SU-DHL-6 (cell line): ENCODE measurements around the gene REEP5.

ENCODE experiments used
- H2AFZ ChIP-seq: fragments of 200-600 bp; sonication (generic); 2 replicates; pipeline ENCODE4 v1.6.1; 2014; ENCODE audit warnings: low read depth, mild to moderate bottlenecking, moderate library complexity, mixed read lengths, antibody characterized with exemption, low read length; ENCODE audit not compliant: severe bottlenecking
- H3F3A ChIP-seq: fragments of 200-600 bp; shearing (Covaris generic); 2 replicates; pipeline ENCODE4 v1.6.0; 2016; ENCODE audit warnings: antibody characterized with exemption, mild to moderate bottlenecking; ENCODE audit not compliant: insufficient read depth
- H3K27ac ChIP-seq: fragments of 200-600 bp; sonication (generic); 2 replicates; pipeline ENCODE4 v1.5.1; 2016; ENCODE audit warnings: low read depth, mild to moderate bottlenecking, low read length, moderate library complexity, mixed read lengths
- H3K27me3 ChIP-seq: fragments of 200-600 bp; sonication (generic), shearing (Covaris generic); 2 replicates; pipeline ENCODE4 v1.6.0; 2014; ENCODE audit warnings: mild to moderate bottlenecking, low read length
- H3K36me3 ChIP-seq: fragments of 200-600 bp; sonication (generic); 2 replicates; pipeline ENCODE4 v1.6.1; 2014; ENCODE audit warnings: mild to moderate bottlenecking, low read length, mixed read lengths
- H3K4me2 ChIP-seq: fragments of 300-600, 200-600 bp; shearing (Covaris generic), sonication (generic); 2 replicates; pipeline ENCODE4 v1.6.0; 2014; ENCODE audit warnings: low read length, low read depth, mild to moderate bottlenecking; ENCODE audit not compliant: poor library complexity, severe bottlenecking
- H3K4me3 ChIP-seq: fragments of 200-600 bp; sonication (generic); 2 replicates; pipeline ENCODE4 v1.5.1; 2014; ENCODE audit warnings: antibody characterized with exemption, low read length, mild to moderate bottlenecking, mixed read lengths; ENCODE audit not compliant: insufficient read depth, poor library complexity, severe bottlenecking
- H3K79me2 ChIP-seq: fragments of 200-600 bp; sonication (generic); 2 replicates; pipeline ENCODE4 v1.6.1; 2014; ENCODE audit warnings: mild to moderate bottlenecking, low read length, moderate library complexity; ENCODE audit not compliant: insufficient read depth
- H3K9ac ChIP-seq: fragments of 200-600 bp; sonication (generic); 2 replicates; pipeline ENCODE4 v1.7.0; 2014; ENCODE audit warnings: mild to moderate bottlenecking, low read length
- H3K9me2 ChIP-seq: fragments of 200-600 bp; sonication (generic); replicated peaks from 2 replicates; pipeline ENCODE4 v1.6.1; 2014; ENCODE audit warnings: low read length; ENCODE audit not compliant: insufficient read depth
- H3K9me3 ChIP-seq: fragments of 200-600 bp; sonication (generic); 2 replicates; pipeline ENCODE4 v1.6.1; 2014; ENCODE audit warnings: low read length, mixed read lengths; ENCODE audit not compliant: insufficient read depth
- H4K20me1 ChIP-seq: fragments of 200-600 bp; sonication (generic); 2 replicates; pipeline ENCODE4 v1.6.1; 2014; ENCODE audit warnings: low read depth, mild to moderate bottlenecking, antibody characterized with exemption, low read length, moderate library complexity, mixed read lengths
- EZH2phosphoT487 ChIP-seq: fragments of 200-600 bp; sonication (generic), shearing (Covaris generic); conservative IDR thresholded peaks from 2 replicates; pipeline ENCODE4 v1.6.1; 2018; ENCODE audit warnings: mild to moderate bottlenecking, antibody characterized with exemption, low read length, moderate library complexity, mixed read lengths
- TF ChIP-seq, protein P1 (sequence below): fragments of 200-600 bp; sonication (generic); IDR thresholded peaks from one replicate; pipeline ENCODE4 v1.5.1; 2017; ENCODE audit warnings: antibody characterized with exemption, mild to moderate bottlenecking, low read length, moderate library complexity; ENCODE audit not compliant: insufficient read depth, poor library complexity, severe bottlenecking

REEP5 gene

DNA sequence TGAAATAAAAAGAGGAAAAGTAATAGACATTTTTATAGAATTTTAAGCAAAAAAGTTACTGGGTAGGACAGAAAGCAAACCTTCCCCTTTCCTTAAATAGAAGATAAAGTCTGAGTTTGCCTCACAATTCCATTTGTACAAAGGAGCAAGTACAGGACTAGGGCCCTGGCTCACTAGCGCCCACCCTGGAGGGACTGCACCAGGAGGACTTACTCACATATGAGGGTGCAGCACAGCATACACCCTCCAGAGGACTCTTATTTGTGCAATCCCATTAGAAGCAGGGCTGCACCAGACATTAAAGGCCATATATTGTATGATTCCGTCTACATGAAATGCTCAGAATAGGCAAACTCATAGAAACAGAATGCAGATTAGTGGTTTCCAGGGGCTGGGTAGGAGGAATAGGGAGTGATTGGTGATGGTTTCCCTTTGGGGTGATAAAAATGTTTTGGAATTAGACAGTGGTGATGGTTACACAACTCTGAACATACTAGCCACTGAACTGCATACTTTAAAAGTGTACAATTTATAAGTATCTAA lies 4.5 kb downstream of the REEP5 start:
- Histone ChIP-seq H3F3A (peaks cover 2% of the 10 kb centered on the region), H3K36me3 (peaks cover 27% of the 10 kb centered on the region), H3K27ac (no peak overlapping the region), H3K4me2 (peak overlapping the region; percentile 4), H4K20me1 (0 out of 2 replicates have a peak, but pooled peaks cover 2% of the 10 kb centered on the region), H3K4me3 (no peak overlapping the region), H3K9me2 (no peaks in the 10 kb centered on the region), H3K79me2 (peaks cover 70% of the 10 kb centered on the region), H3K27me3 (no peaks in the 10 kb centered on the region), H2AFZ (no peak overlapping the region), H3K9ac (no peak overlapping the region), H3K9me3 (no peaks in the 10 kb centered on the region)
- TF ChIP-seq, protein P1, sequence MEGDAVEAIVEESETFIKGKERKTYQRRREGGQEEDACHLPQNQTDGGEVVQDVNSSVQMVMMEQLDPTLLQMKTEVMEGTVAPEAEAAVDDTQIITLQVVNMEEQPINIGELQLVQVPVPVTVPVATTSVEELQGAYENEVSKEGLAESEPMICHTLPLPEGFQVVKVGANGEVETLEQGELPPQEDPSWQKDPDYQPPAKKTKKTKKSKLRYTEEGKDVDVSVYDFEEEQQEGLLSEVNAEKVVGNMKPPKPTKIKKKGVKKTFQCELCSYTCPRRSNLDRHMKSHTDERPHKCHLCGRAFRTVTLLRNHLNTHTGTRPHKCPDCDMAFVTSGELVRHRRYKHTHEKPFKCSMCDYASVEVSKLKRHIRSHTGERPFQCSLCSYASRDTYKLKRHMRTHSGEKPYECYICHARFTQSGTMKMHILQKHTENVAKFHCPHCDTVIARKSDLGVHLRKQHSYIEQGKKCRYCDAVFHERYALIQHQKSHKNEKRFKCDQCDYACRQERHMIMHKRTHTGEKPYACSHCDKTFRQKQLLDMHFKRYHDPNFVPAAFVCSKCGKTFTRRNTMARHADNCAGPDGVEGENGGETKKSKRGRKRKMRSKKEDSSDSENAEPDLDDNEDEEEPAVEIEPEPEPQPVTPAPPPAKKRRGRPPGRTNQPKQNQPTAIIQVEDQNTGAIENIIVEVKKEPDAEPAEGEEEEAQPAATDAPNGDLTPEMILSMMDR: peak; percentile 41
- TF ChIP-seq EZH2phosphoT487: no peak

DNA sequence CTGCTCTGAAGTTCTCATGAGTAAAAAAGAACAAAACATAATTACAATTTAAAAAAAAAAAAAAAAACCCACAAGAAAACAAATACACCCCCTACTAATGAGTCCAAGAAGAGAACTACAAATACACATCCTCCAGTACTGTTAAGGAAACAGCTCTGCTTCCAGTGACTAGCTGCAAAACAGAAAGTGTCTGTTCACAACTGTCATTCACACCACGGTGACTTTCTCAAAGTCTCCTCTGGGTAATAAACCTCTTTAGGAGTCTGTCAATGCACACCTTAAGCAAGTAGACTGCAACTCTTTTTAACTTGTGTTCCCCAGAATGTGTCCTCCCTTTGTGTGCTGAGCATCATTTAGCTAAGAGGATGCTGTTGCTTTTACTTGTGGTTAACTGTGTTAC lies 6.2 kb downstream of the REEP5 start:
- Histone ChIP-seq H3K27ac (no peak overlapping the region), H3K79me2 (peaks cover 79% of the 10 kb centered on the region)

DNA sequence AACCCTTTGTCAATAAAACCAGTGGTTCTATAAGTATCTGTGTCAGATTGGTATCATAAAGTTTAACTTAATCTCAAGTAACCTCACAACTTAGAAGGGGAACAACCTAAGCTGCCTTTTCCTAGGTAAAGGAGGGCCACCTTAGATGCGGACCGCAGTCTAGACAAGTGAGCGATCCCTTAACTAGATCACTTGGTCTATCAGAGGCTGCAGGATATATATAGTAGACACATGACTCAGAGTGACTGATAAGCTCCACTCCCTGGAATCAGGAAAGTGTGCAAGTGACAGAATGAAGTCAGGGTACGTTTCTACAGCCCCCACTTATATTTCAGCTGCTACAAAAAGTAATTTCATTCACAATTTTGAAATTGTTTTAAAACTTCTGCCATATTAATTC lies 7.4 kb downstream of the REEP5 start:
- H3K9ac ChIP-seq: no peak overlapping the region
- peaks cover 78% of the 10 kb centered on the region for H3K79me2 ChIP-seq
- no peak overlapping the region for H3K27ac ChIP-seq
- TF ChIP-seq, protein P1: no peak
- no peak for TF ChIP-seq EZH2phosphoT487
- peaks cover 3% of the 10 kb centered on the region; the same call in 1 of the 2 replicates for H4K20me1 ChIP-seq
- no peaks in the 10 kb centered on the region for H3K9me3 ChIP-seq
- H3K4me2 ChIP-seq: no peak overlapping the region
- no peaks in the 10 kb centered on the region for H3K9me2 ChIP-seq
- no peaks in the 10 kb centered on the region for H3F3A ChIP-seq
- H3K4me3 ChIP-seq: no peak overlapping the region
- no peak overlapping the region for H2AFZ ChIP-seq
- peaks cover 35% of the 10 kb centered on the region for H3K36me3 ChIP-seq
- no peaks in the 10 kb centered on the region for H3K27me3 ChIP-seq

More for the DNA sequence above, 6.2 kb downstream of the REEP5 start:
- no peak for TF ChIP-seq EZH2phosphoT487
- TF ChIP-seq, protein P1: no peak
- Histone ChIP-seq H2AFZ (no peak overlapping the region), H3K27me3 (no peaks in the 10 kb centered on the region), H3K9me3 (no peaks in the 10 kb centered on the region), H3K9me2 (no peaks in the 10 kb centered on the region), H4K20me1 (peaks cover 3% of the 10 kb centered on the region; the same call in 1 of the 2 replicates), H3K4me2 (no peak overlapping the region), H3K4me3 (no peak overlapping the region), H3K9ac (no peak overlapping the region), H3F3A (no peaks in the 10 kb centered on the region), H3K36me3 (peaks cover 35% of the 10 kb centered on the region)
